Measurements from ENCODE around the gene DCAF5.

GRCh38 chr14:69135133-69135532 is 17.8 kb downstream of the DCAF5 start:
- no peak for TF ChIP-seq CTCF (IDR thresholded peaks at IDR 0.05)
- TF ChIP-seq POLR2A (IDR thresholded peaks at IDR 0.05): no peak
